Natural killer cell (primary cell): ENCODE measurements around the gene KIF2B. TPM values are rescaled to one million over a fixed set of nuclear protein-coding genes. Genes with fewer than 3 reads are reported as not detected.
"Not testable (repeated sequence)": the region's sequence is repeated elsewhere in the genome, so short reads cannot be mapped to it uniquely, and the experiment has no call there.

Source experiments
- ATAC-seq, 3 donors: fragments of 150-1000 bp in 2 of 3; fragments of 200-7000 bp in 1 of 3; cut with Tn5 transposase; 1 replicate in 1 of 3; 2 replicates in 2 of 3; pipeline ENCODE4 v1.10.0; 2021; ENCODE audit warnings: mild to moderate bottlenecking in 2 of 3, moderate library complexity in 2 of 3
- DNase-seq, 2 donors: peaks; one replicate each; pipeline versions ENCODE4 v3.0.0 to v3.0.0-alpha.2; 2013 to 2021; ENCODE audit warnings: mixed read lengths in 1 of 2
- H3K27ac ChIP-seq: one replicate; pipeline ENCODE4 v1.5.1; 2013; ENCODE audit warnings: mild to moderate bottlenecking, low read length
- H3K27me3 ChIP-seq: one replicate; pipeline ENCODE4 v1.6.1; 2013; ENCODE audit warnings: low read length; ENCODE audit not compliant: control insufficient read depth, insufficient read depth
- H3K36me3 ChIP-seq: one replicate; pipeline ENCODE4 v1.6.1; 2013; ENCODE audit warnings: low read length; ENCODE audit not compliant: control insufficient read depth, insufficient read depth
- H3K4me1 ChIP-seq: one replicate; pipeline ENCODE4 v1.6.1; 2013; ENCODE audit warnings: low read length; ENCODE audit not compliant: control insufficient read depth, insufficient read depth
- H3K4me3 ChIP-seq: one replicate; pipeline ENCODE4 v1.5.1; 2013; ENCODE audit warnings: low read length
- H3K9me3 ChIP-seq: one replicate; pipeline ENCODE4 v1.6.1; 2013; ENCODE audit warnings: low read length; ENCODE audit not compliant: control insufficient read depth, insufficient read depth
- H3K27ac Mint-ChIP-seq, 2 donors: one replicate each; pipeline ENCODE4 v1.8.0; 2022; ENCODE audit warnings: mild to moderate bottlenecking in 2 of 2, mixed read lengths in 2 of 2, moderate library complexity in 1 of 2
- H3K27me3 Mint-ChIP-seq, 2 donors: one replicate each; pipeline ENCODE4 v1.8.0; 2022; ENCODE audit warnings: low read depth in 2 of 2, mixed read lengths in 2 of 2
- H3K36me3 Mint-ChIP-seq: one replicate; pipeline ENCODE4 v1.8.0; 2022; ENCODE audit warnings: mixed read lengths
- H3K4me1 Mint-ChIP-seq, 2 donors: one replicate each; pipeline ENCODE4 v1.8.0; 2022; ENCODE audit warnings: mixed read lengths in 2 of 2
- H3K4me3 Mint-ChIP-seq: one replicate; pipeline ENCODE4 v1.8.0; 2022; ENCODE audit warnings: mild to moderate bottlenecking, moderate library complexity, mixed read lengths
- H3K9me3 Mint-ChIP-seq, 2 donors: one replicate each; pipeline ENCODE4 v1.8.0; 2022; ENCODE audit warnings: mixed read lengths in 2 of 2
- CTCF ChIP-seq: fragments of 200-600 bp; IDR thresholded peaks from one replicate; pipeline ENCODE4 v1.8.0; 2022; ENCODE audit warnings: antibody characterized with exemption
- WGBS: methylation state at CpG from one replicate; pipeline ENCODE4 v1.1.7; 2013; ENCODE audit warnings: missing lambda C conversion rate; ENCODE audit not compliant: insufficient coverage; 5-methylcytosine and 5-hydroxymethylcytosine counted together
- intact Hi-C: fragments of 100-400 bp; cut with micrococcal nuclease; formaldehyde crosslinking; loops from one replicate; pipeline ENCODE4 v1.14.2; 2022
- total RNA-seq, 4 donors: library from RNA; stranded (reverse); fragments of 120-200 nt in 1 of 4; gene quantifications; one replicate each; pipeline versions ENCODE4 v1.2.3 to v1.2.4, GENCODE V29; 2013 to 2022

Gene KIF2B
- total RNA-seq, 3 donors from 2014 or later (not counting 1 experiment from before 2014, with no cell fraction given) = not detected

GRCh38 chr17:53823341-53824050 lies 769 bp downstream of the KIF2B start:
- intact Hi-C loops = no loop called here
- H3K36me3 ChIP-seq = no peaks in the 10 kb centered on the region
- TF ChIP-seq CTCF = no peak
- peaks cover 16% of the 10 kb centered on the region for H3K9me3 ChIP-seq
- H3K27ac ChIP-seq = no peak overlapping the region
- Mint-ChIP-seq H3K4me3 (no peak overlapping the region), H3K4me1 (no peaks in the 10 kb centered on the region), H3K9me3 (peaks cover 9 to 13% of the 10 kb centered on the region in 2 donors), H3K36me3 (peaks cover 7% of the 10 kb centered on the region), H3K27ac (no peak overlapping the region), H3K27me3 (no peaks in the 10 kb centered on the region)
- H3K27me3 ChIP-seq = no peaks in the 10 kb centered on the region
- no peak overlapping the region for H3K4me3 ChIP-seq
- 92% methylated on average over 32 of the region's 32 CpGs for WGBS
- DNase-seq = no peak
- no peaks in the 10 kb centered on the region for H3K4me1 ChIP-seq
- no peak for ATAC-seq

- DNase-seq, H3K4me3 ChIP-seq, H3K4me3 Mint-ChIP-seq, H3K27me3 Mint-ChIP-seq, H3K9me3 ChIP-seq, H3K27me3 ChIP-seq, H3K36me3 Mint-ChIP-seq, H3K27ac ChIP-seq, H3K36me3 ChIP-seq, ATAC-seq, H3K27ac Mint-ChIP-seq, H3K4me1 ChIP-seq, H3K4me1 Mint-ChIP-seq: not testable (repeated sequence)
- intact Hi-C loops = loop anchor here (10.0 kb wide), 1 partner anchor 60 kb away; no protein-coding TSS in a partner anchor
- WGBS = 75% methylated on average over 8 of the region's 8 CpGs
- H3K9me3 Mint-ChIP-seq = peaks cover 15 to 23% of the 10 kb centered on the region in 2 donors
Observed at GRCh38 chr17:53834771-53835170, 12.0 kb downstream of the KIF2B start.

- H3K9me3 ChIP-seq = peaks cover 2% of the 10 kb centered on the region
- Mint-ChIP-seq H3K4me1 (no peaks in the 10 kb centered on the region), H3K27ac (no peak overlapping the region), H3K4me3 (no peak overlapping the region), H3K27me3 (no peaks in the 10 kb centered on the region), H3K36me3 (no peaks in the 10 kb centered on the region), H3K9me3 (peaks cover 15 to 23% of the 10 kb centered on the region in 2 donors)
- no peaks in the 10 kb centered on the region for H3K27me3 ChIP-seq
- no peaks in the 10 kb centered on the region for H3K4me1 ChIP-seq
- TF ChIP-seq CTCF = no peak
- no peak overlapping the region for H3K4me3 ChIP-seq
- intact Hi-C loops = loop anchor here (10.0 kb wide), 1 partner anchor 58 kb away; no protein-coding TSS in a partner anchor
- no peak for ATAC-seq
- H3K27ac ChIP-seq = no peak overlapping the region
- H3K36me3 ChIP-seq = no peaks in the 10 kb centered on the region
- DNase-seq = no peak
Observed at GRCh38 chr17:53837131-53837530, 14.4 kb downstream of the KIF2B start.

GRCh38 chr17:53844491-53845107 lies 21.9 kb downstream of the KIF2B start:
- peaks cover 7% of the 10 kb centered on the region for H3K9me3 ChIP-seq
- no peak overlapping the region for H3K27ac ChIP-seq
- H3K27me3 ChIP-seq = no peaks in the 10 kb centered on the region
- no peak for TF ChIP-seq CTCF
- no peaks in the 10 kb centered on the region for H3K36me3 Mint-ChIP-seq
- H3K27ac Mint-ChIP-seq = no peak overlapping the region
- 79% methylated on average over 5 of the region's 5 CpGs for WGBS
- intact Hi-C loops = no loop called here
- no peaks in the 10 kb centered on the region for H3K27me3 Mint-ChIP-seq
- no peak for DNase-seq
- H3K36me3 ChIP-seq = no peaks in the 10 kb centered on the region
- no peak overlapping the region for H3K4me3 ChIP-seq
- no peak overlapping the region for H3K4me3 Mint-ChIP-seq
- no peaks in the 10 kb centered on the region for H3K4me1 ChIP-seq
- no peak for ATAC-seq
- H3K4me1 Mint-ChIP-seq = no peaks in the 10 kb centered on the region
- peaks cover 7 to 13% of the 10 kb centered on the region in 2 donors for H3K9me3 Mint-ChIP-seq

- H3K9me3 ChIP-seq, DNase-seq, intact Hi-C loops, H3K27me3 Mint-ChIP-seq, H3K4me3 ChIP-seq, H3K27ac ChIP-seq, H3K27me3 ChIP-seq, H3K36me3 ChIP-seq, H3K4me1 Mint-ChIP-seq, H3K4me1 ChIP-seq, H3K4me3 Mint-ChIP-seq, H3K27ac Mint-ChIP-seq, H3K36me3 Mint-ChIP-seq, ATAC-seq: not testable (repeated sequence)
- WGBS = 95% methylated on average over 5 of the region's 5 CpGs
- peaks cover 5 to 20% of the 10 kb centered on the region in 2 donors for H3K9me3 Mint-ChIP-seq
Observed at GRCh38 chr17:53871128-53871527, 48.4 kb downstream of the KIF2B start.
